Lower leg skin (tissue), 4 donors: ENCODE data around the gene CIPC. TPM values are rescaled to one million over a fixed set of nuclear protein-coding genes. Genes with fewer than 3 reads are reported as not detected.

ENCODE experiments used
- DNase-seq, 2 donors: peaks; one replicate each; pipeline ENCODE4 v3.0.0-alpha.2; 2019; ENCODE audit warnings: low spot score in 2 of 2
- H3K4me3 ChIP-seq: fragments of 200-600 bp; sonication (generic); 2 replicates; pipeline ENCODE4 v1.5.1; 2017; ENCODE audit warnings: mild to moderate bottlenecking, low read depth; ENCODE audit not compliant: poor library complexity, severe bottlenecking
- POLR2A ChIP-seq, 2 donors: fragments of 450-650 bp; IDR thresholded peaks; one replicate each; pipeline ENCODE4 v1.6.1; 2016 to 2017; ENCODE audit warnings: antibody characterized with exemption in 2 of 2, mild to moderate bottlenecking in 1 of 2, moderate library complexity in 1 of 2
- WGBS, 2 donors: methylation state at CpG; one replicate each; pipeline ENCODE4 v1.1.5; 2018; 5-methylcytosine and 5-hydroxymethylcytosine counted together
- intact Hi-C: fragments of 100-400 bp; cut with DNase I; formaldehyde crosslinking; loops from one replicate; pipeline ENCODE4 v1.15.0; 2023; ENCODE audit warnings: low total_unique reads
- total RNA-seq, 4 donors: library from RNA; depleted of rRNA; stranded (reverse); fragments of >200 nt; gene quantifications; one replicate each; pipeline ENCODE4 v1.1.0, GENCODE V29; 2016
- TF ChIP-seq, protein P1 (sequence below), 3 donors: fragments of 450-650 bp; IDR thresholded peaks; one replicate each; pipeline ENCODE4 v1.5.1; 2016; ENCODE audit warnings: antibody characterized with exemption in 3 of 3, mild to moderate bottlenecking in 3 of 3, moderate library complexity in 2 of 3

The CIPC gene
- total RNA-seq, 4 donors from 2014 or later, result 36.6 to 60.0 (median 52.1) TPM

DNA sequence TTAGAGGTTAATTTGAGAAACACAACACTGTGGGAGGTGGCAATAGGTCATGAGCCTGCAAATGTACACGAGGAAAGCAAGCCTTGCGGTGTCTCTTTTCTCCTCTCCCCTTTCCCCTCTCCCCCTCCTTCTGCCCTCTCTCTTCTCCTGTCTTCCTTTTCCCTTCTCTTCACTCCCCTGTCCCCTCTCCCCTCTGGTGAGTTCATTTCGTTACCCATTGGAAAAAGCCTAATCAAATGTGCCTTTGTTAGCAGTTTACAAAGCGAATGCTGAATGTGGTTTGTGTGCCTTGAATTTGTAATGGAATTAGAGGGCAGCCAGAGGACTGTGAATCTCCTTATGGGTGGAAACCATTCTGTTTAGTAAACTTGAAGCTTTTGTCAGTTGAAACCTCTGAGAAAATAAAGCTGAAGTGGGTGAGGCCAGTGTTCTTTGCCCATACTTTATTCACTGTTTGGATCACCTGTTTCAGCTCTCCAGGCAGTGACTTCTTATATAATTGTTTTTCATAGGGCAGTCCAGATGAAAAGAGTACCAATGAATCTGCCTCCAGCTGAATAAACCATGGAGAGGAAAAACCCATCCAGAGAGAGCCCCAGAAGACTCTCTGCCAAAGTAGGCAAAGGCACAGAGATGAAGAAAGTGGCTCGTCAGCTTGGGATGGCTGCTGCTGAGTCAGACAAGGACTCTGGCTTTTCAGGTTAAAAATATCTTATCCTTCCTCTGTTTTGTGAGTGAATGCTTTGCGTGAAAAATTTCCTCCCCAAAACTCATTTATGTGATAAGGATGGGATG, 7.3 kb downstream of the CIPC start:
- no peak for DNase-seq
- intact Hi-C loops, result no loop called here
- TF ChIP-seq POLR2A (IDR thresholded peaks at IDR 0.05), result no peak
- TF ChIP-seq, protein P1, sequence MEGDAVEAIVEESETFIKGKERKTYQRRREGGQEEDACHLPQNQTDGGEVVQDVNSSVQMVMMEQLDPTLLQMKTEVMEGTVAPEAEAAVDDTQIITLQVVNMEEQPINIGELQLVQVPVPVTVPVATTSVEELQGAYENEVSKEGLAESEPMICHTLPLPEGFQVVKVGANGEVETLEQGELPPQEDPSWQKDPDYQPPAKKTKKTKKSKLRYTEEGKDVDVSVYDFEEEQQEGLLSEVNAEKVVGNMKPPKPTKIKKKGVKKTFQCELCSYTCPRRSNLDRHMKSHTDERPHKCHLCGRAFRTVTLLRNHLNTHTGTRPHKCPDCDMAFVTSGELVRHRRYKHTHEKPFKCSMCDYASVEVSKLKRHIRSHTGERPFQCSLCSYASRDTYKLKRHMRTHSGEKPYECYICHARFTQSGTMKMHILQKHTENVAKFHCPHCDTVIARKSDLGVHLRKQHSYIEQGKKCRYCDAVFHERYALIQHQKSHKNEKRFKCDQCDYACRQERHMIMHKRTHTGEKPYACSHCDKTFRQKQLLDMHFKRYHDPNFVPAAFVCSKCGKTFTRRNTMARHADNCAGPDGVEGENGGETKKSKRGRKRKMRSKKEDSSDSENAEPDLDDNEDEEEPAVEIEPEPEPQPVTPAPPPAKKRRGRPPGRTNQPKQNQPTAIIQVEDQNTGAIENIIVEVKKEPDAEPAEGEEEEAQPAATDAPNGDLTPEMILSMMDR (IDR thresholded peaks at IDR 0.05), result no peak
- WGBS, 2 donors, result 70 to 77% methylated on average over 6 of the region's 6 CpGs
- no peak overlapping the region for H3K4me3 ChIP-seq

DNA sequence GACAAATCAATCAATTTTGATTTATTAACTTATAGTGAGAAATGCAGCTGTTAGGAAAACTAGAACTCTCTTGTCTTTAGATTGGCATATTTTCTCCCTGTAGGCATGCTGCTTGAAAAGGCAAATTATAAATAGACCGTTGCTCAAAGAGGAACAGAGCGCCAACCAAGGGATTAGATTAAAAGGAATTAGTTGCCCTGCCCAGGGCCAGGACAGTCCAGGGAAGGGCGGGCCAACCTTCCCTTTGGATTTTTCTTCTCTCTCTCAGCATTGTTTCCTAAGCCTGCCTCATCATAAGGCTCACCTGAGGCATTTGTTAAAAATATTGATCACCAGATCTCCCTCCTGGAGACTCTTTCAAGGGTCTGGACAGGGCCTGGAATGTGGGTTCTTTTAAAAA, 8.6 kb downstream of the CIPC start:
- no peak overlapping the region for H3K4me3 ChIP-seq
- WGBS, 2 donors, result 49 to 57% methylated on average over 3 of the region's 3 CpGs
- intact Hi-C loops, result no loop called here
- TF ChIP-seq, protein P1 (IDR thresholded peaks at IDR 0.05), result no peak
- TF ChIP-seq POLR2A (IDR thresholded peaks at IDR 0.05), result no peak
- no peak for DNase-seq

DNA sequence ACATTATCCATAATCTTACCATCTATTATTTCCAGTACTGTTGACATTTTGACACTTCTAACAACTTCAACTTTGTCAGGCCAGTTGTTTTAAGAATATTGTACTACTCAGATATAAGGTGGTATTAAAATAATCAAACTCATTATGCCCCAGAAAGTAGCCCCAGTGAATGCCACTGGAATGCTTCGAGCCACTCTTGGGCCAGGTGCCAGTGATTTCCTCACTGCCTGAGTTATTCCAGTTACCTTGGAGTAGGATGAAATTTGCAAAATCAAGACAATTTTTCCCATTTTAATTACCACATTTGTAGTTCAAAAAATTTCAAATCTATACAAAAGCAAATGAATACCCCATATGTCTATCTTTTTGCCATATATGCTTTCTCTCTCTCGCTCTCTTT, 9.2 kb downstream of the CIPC start:
- WGBS, 2 donors, result 62 to 85% methylated on average over 2 of the region's 2 CpGs
- no peak for DNase-seq
- TF ChIP-seq POLR2A (IDR thresholded peaks at IDR 0.05), result no peak
- TF ChIP-seq, protein P1 (IDR thresholded peaks at IDR 0.05), result no peak
- intact Hi-C loops, result no loop called here
- no peak overlapping the region for H3K4me3 ChIP-seq

DNA sequence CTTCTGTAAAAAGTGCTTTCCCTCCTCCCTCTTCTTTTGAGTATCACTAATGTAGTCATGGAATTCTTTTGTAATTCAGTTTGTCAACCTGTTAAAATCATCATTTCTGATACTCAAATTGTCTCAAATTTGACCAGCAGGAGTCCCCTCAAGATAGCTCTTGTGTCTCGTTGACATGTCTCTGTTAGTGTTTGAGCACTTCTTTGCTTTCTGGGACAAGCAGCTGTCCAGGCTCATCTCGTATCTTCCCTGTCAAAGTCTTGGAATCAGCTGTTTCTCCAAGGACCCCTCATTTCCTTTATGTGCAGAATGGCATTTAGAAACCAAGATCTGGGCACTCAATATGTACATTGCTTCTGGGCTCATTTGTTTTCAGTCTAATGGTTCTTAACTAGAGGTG, 10.7 kb downstream of the CIPC start:
- no peak overlapping the region for H3K4me3 ChIP-seq
- intact Hi-C loops, result no loop called here
- 88 to 91% methylated on average over 2 of the region's 2 CpGs for WGBS, 2 donors
- TF ChIP-seq, protein P1 (IDR thresholded peaks at IDR 0.05), result no peak
- no peak for TF ChIP-seq POLR2A (IDR thresholded peaks at IDR 0.05)
- DNase-seq, result no peak

DNA sequence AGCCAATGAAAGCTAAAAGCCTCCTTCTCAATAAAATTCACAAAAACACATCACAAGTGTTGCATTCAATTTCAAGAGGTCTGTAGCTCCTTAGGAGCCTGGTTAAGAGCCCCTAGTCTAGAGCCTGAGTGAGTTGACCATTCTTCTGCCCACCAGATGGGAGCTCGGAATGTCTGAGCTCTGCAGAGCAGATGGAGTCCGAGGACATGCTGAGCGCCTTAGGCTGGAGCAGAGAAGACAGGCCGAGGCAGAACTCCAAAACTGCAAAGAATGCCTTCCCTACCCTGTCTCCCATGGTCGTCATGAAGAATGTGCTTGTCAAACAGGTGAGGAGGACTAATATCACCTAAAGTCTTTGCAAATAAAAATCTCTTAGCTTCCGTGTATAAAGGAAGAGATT, 11.6 kb downstream of the CIPC start:
- intact Hi-C loops, result no loop called here
- no peak overlapping the region for H3K4me3 ChIP-seq
- DNase-seq, result no peak
- WGBS, 2 donors, result 66 to 77% methylated on average over 6 of the region's 6 CpGs
- TF ChIP-seq, protein P1 (IDR thresholded peaks at IDR 0.05), result no peak
- TF ChIP-seq POLR2A (IDR thresholded peaks at IDR 0.05), result no peak

DNA sequence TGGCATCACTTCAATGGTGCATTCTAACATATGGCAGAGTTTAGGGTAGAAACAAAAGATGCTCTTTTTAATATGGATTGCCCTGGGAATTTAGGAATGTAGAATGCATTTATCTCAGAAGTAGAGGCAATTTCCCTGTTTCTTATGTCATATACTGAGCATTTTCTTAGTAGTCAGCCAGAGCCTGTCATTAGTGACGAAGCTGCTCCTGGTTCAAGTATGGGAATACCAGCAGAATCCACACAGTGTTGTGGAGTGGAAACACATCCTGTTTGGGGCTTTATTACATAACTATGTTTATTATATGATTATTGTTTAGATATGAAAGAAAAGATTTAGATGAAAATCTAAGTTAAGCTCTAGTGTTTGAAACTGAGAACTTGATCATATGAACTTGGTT, 12.2 kb downstream of the CIPC start:
- WGBS, 2 donors, result 88 to 89% methylated on average over 1 of the region's 1 CpG
- H3K4me3 ChIP-seq, result no peak overlapping the region
- intact Hi-C loops, result no loop called here
- DNase-seq, result no peak
- TF ChIP-seq, protein P1 (IDR thresholded peaks at IDR 0.05), result no peak
- no peak for TF ChIP-seq POLR2A (IDR thresholded peaks at IDR 0.05)
